AG08395 (cell line): ENCODE results near the gene PIGQ.

Source experiments
- DNase-seq: peaks from one replicate; pipeline ENCODE4 v3.0.0; 2012; ENCODE audit warnings: mixed read lengths, low spot score

The PIGQ gene

GRCh38 chr16:534135-534534, 35.6 kb upstream of the PIGQ start:
- DNase-seq, result no peak

- no peak for DNase-seq
Measured at GRCh38 chr16:534856-535445, 34.8 kb upstream of the PIGQ start.

GRCh38 chr16:535446-536405, 34.0 kb upstream of the PIGQ start:
- DNase-seq, result peak; percentile 89

GRCh38 chr16:536746-537145, 33.0 kb upstream of the PIGQ start:
- no peak for DNase-seq

GRCh38 chr16:537415-538335, 32.1 kb upstream of the PIGQ start:
- no peak for DNase-seq

- no peak for DNase-seq
Measured at GRCh38 chr16:539901-540530, 29.8 kb upstream of the PIGQ start.

- no peak for DNase-seq
Measured at GRCh38 chr16:540645-541340, 29.0 kb upstream of the PIGQ start.

- no peak for DNase-seq
Measured at GRCh38 chr16:543301-544164, 26.2 kb upstream of the PIGQ start.

- DNase-seq, result no peak
Measured at GRCh38 chr16:544517-544916, 25.3 kb upstream of the PIGQ start.

GRCh38 chr16:546909-547770, 22.6 kb upstream of the PIGQ start:
- DNase-seq, result peak; percentile 55

GRCh38 chr16:548586-548985, 21.2 kb upstream of the PIGQ start:
- DNase-seq, result no peak

GRCh38 chr16:549544-550263, 20.1 kb upstream of the PIGQ start:
- DNase-seq, result no peak

GRCh38 chr16:551210-551609, 18.6 kb upstream of the PIGQ start:
- DNase-seq, result no peak

GRCh38 chr16:552171-552570, 17.6 kb upstream of the PIGQ start:
- DNase-seq, result no peak

- DNase-seq, result no peak
Measured at GRCh38 chr16:553601-554296, 16.0 kb upstream of the PIGQ start.

GRCh38 chr16:554297-554621, 15.5 kb upstream of the PIGQ start:
- DNase-seq, result no peak

- DNase-seq, result peak; percentile 70
Measured at GRCh38 chr16:554640-555365, 15.0 kb upstream of the PIGQ start.
